ENCODE data around the gene HPSE2. TPM values are rescaled to one million over a fixed set of nuclear protein-coding genes. Genes with fewer than 3 reads are reported as not detected.

The HPSE2 gene
- total and polyA plus RNA-seq, 2 of the 13 experiments (the other 11 are each of a cell fraction or from before 2014, with no cell fraction given), result 0.01 TPM; not detected in 1

GRCh38 chr10:98684019-98684899 is 551.4 kb downstream of the HPSE2 start (continued):
- no peak for TF ChIP-seq ZNF878 (CRISPR knock-in tag; IDR thresholded peaks at IDR 0.05)
- TF ChIP-seq PHB2 (IDR thresholded peaks at IDR 0.05; ENCODE audit: partially characterized antibody), result no peak
- TF ChIP-seq, protein P1, sequence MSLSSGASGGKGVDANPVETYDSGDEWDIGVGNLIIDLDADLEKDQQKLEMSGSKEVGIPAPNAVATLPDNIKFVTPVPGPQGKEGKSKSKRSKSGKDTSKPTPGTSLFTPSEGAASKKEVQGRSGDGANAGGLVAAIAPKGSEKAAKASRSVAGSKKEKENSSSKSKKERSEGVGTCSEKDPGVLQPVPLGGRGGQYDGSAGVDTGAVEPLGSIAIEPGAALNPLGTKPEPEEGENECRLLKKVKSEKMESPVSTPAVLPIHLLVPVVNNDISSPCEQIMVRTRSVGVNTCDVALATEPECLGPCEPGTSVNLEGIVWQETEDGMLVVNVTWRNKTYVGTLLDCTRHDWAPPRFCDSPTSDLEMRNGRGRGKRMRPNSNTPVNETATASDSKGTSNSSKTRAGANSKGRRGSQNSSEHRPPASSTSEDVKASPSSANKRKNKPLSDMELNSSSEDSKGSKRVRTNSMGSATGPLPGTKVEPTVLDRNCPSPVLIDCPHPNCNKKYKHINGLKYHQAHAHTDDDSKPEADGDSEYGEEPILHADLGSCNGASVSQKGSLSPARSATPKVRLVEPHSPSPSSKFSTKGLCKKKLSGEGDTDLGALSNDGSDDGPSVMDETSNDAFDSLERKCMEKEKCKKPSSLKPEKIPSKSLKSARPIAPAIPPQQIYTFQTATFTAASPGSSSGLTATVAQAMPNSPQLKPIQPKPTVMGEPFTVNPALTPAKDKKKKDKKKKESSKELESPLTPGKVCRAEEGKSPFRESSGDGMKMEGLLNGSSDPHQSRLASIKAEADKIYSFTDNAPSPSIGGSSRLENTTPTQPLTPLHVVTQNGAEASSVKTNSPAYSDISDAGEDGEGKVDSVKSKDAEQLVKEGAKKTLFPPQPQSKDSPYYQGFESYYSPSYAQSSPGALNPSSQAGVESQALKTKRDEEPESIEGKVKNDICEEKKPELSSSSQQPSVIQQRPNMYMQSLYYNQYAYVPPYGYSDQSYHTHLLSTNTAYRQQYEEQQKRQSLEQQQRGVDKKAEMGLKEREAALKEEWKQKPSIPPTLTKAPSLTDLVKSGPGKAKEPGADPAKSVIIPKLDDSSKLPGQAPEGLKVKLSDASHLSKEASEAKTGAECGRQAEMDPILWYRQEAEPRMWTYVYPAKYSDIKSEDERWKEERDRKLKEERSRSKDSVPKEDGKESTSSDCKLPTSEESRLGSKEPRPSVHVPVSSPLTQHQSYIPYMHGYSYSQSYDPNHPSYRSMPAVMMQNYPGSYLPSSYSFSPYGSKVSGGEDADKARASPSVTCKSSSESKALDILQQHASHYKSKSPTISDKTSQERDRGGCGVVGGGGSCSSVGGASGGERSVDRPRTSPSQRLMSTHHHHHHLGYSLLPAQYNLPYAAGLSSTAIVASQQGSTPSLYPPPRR (CRISPR knock-in tag; IDR thresholded peaks at IDR 0.05; ENCODE audit: borderline replicate concordance), result no peak
- no peak for TF ChIP-seq RARA (CRISPR knock-in tag; IDR thresholded peaks at IDR 0.05)
- no peak for TF ChIP-seq FOSL2 (CRISPR knock-in tag; IDR thresholded peaks at IDR 0.05)
- no peak for TF ChIP-seq ZNF337 (CRISPR knock-in tag; IDR thresholded peaks at IDR 0.05; ENCODE audit: borderline replicate concordance, low read depth)
- TF ChIP-seq PAX8 (CRISPR knock-in tag; IDR thresholded peaks at IDR 0.05; ENCODE audit: borderline replicate concordance), result no peak
- no peak for TF ChIP-seq NBN (conservative IDR thresholded peaks at IDR 0.05)
- TF ChIP-seq KLF16 (CRISPR knock-in tag; IDR thresholded peaks at IDR 0.05), result no peak
- TF ChIP-seq ZNF572 (CRISPR knock-in tag; IDR thresholded peaks at IDR 0.05), result no peak
- TF ChIP-seq, protein P2, sequence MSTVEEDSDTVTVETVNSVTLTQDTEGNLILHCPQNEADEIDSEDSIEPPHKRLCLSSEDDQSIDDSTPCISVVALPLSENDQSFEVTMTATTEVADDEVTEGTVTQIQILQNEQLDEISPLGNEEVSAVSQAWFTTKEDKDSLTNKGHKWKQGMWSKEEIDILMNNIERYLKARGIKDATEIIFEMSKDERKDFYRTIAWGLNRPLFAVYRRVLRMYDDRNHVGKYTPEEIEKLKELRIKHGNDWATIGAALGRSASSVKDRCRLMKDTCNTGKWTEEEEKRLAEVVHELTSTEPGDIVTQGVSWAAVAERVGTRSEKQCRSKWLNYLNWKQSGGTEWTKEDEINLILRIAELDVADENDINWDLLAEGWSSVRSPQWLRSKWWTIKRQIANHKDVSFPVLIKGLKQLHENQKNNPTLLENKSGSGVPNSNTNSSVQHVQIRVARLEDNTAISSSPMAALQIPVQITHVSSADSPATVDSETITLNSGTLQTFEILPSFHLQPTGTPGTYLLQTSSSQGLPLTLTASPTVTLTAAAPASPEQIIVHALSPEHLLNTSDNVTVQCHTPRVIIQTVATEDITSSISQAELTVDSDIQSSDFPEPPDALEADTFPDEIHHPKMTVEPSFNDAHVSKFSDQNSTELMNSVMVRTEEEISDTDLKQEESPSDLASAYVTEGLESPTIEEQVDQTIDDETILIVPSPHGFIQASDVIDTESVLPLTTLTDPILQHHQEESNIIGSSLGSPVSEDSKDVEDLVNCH (CRISPR knock-in tag; IDR thresholded peaks at IDR 0.05), result no peak
- TF ChIP-seq KMT2B (CRISPR knock-in tag; IDR thresholded peaks at IDR 0.05), result no peak
- TF ChIP-seq, protein P3, sequence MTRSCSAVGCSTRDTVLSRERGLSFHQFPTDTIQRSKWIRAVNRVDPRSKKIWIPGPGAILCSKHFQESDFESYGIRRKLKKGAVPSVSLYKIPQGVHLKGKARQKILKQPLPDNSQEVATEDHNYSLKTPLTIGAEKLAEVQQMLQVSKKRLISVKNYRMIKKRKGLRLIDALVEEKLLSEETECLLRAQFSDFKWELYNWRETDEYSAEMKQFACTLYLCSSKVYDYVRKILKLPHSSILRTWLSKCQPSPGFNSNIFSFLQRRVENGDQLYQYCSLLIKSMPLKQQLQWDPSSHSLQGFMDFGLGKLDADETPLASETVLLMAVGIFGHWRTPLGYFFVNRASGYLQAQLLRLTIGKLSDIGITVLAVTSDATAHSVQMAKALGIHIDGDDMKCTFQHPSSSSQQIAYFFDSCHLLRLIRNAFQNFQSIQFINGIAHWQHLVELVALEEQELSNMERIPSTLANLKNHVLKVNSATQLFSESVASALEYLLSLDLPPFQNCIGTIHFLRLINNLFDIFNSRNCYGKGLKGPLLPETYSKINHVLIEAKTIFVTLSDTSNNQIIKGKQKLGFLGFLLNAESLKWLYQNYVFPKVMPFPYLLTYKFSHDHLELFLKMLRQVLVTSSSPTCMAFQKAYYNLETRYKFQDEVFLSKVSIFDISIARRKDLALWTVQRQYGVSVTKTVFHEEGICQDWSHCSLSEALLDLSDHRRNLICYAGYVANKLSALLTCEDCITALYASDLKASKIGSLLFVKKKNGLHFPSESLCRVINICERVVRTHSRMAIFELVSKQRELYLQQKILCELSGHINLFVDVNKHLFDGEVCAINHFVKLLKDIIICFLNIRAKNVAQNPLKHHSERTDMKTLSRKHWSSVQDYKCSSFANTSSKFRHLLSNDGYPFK (CRISPR knock-in tag; IDR thresholded peaks at IDR 0.05; ENCODE audit: borderline replicate concordance), result no peak
- no peak for TF ChIP-seq ZBTB8A (CRISPR knock-in tag; IDR thresholded peaks at IDR 0.05; ENCODE audit: borderline replicate concordance, low read depth)
- no peak for TF ChIP-seq ZNF749 (CRISPR knock-in tag; IDR thresholded peaks at IDR 0.05; ENCODE audit: borderline replicate concordance)
- TF ChIP-seq ZKSCAN5 (CRISPR knock-in tag; IDR thresholded peaks at IDR 0.05), result no peak
- no peak for TF ChIP-seq ZNF7 (CRISPR knock-in tag; IDR thresholded peaks at IDR 0.05)
- no peak for TF ChIP-seq NR2F2 (IDR thresholded peaks at IDR 0.05; ENCODE audit: borderline replicate concordance, low read depth)
- no peak for TF ChIP-seq BHLHE40 (IDR thresholded peaks at IDR 0.05; ENCODE audit: low read length)
- no peak for TF ChIP-seq ZNF260 (CRISPR knock-in tag; IDR thresholded peaks at IDR 0.05; ENCODE audit: borderline replicate concordance, low read depth)
